ENCODE data around the gene MLLT3. TPM values are rescaled to one million over a fixed set of nuclear protein-coding genes. Genes with fewer than 3 reads are reported as not detected.
A peak's percentile ranks its signal among the peaks of the same experiment; 100 is the strongest.

The MLLT3 gene
- total and polyA plus RNA-seq, 2 of the 8 experiments (the other 6 are each of a cell fraction or from before 2014, with no cell fraction given): 5.9 to 9.6 TPM

Small RNAs within 50 kb of the gene (microRNA-seq; reads per million reads assigned to microRNA genes)
- gene MIR4473 (ENCODE audit: borderline microRNAs expressed in 2 of 2, borderline number of aligned reads in 2 of 2, borderline replicate concordance in 1 of 2) (1.6 to 1.8 reads per million in 2 experiments), gene MIR4474 (ENCODE audit: borderline microRNAs expressed in 2 of 2, borderline number of aligned reads in 2 of 2, borderline replicate concordance in 1 of 2) (0 to 0.23 reads per million in 2 experiments)

Small RNAs within 50 kb of the gene (small RNA-seq; reads per million reads assigned to genes)
- gene MIR4473 (ENCODE audit: insufficient read depth) (1.9 reads per million, percentile 12 among the genes with 10 or more reads in this experiment), gene MIR4474 (ENCODE audit: insufficient read depth) (not detected), gene RNU4-26P (ENCODE audit: insufficient read depth) (not detected)

Other genes starting within 250 kb of the MLLT3 start
- 36.8 and 38.4 TPM in 2 replicates for gene FOCAD, start 61.8 kb upstream of the MLLT3 start, total RNA-seq (2021; fragmentation: NEBNext Ultra II Directional; extraction: Animal tissue kit (Norgen Biotek cat#: 25700))
- 17.8 and 22.0 TPM in 2 replicates for gene FOCAD, start 61.8 kb upstream of the MLLT3 start, polyA plus RNA-seq (2011; rRNA removed)

Data from H1 (cell line).